GM13977 (cell line): ENCODE data around the gene KRTAP19-7.

ENCODE experiments used
- DNase-seq: peaks from one replicate; pipeline ENCODE4 v3.0.0; 2012; ENCODE audit warnings: low spot score
- CTCF ChIP-seq: IDR thresholded peaks from 2 replicates; pipeline ENCODE4 v1.5.1; 2012; ENCODE audit warnings: mild to moderate bottlenecking, control low read depth; ENCODE audit not compliant: insufficient read depth; ENCODE audit errors: extremely low read depth, missing control alignments
- in situ Hi-C: fragments of 300-500 bp; cut with MboI; formaldehyde crosslinking; loops from one replicate; pipeline ENCODE4 v1.12.0; 2022; ENCODE audit warnings: low sequenced_read_pairs, low pct_unique_long_range_greater_than_20kb, mixed read lengths, inconsistent platforms; ENCODE audit not compliant: unreplicated experiment

Gene KRTAP19-7

GRCh38 chr21:30561957-30562356 lies 843 bp upstream of the KRTAP19-7 start:
- in situ Hi-C loops: no loop called here
- TF ChIP-seq CTCF: no peak
- DNase-seq: no peak

DNA sequence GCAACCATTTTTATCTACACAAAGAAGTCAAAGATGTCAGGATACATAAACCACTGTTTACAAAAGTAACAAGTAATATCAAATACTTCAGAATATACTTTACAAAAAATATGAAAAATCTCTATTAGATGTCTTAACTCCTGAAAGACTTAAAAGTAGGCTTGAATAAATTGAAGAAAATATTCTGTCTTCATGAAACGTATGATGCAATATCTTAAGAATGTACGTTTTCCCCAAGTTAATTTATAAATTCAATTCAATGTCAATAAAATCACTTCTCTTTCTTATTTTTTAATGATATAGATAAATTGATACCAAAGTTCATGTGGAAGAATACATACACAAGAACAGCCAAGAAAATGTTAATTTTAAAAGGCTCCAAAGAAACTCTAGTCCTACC lies 6.0 kb downstream of the KRTAP19-7 start:
- no peak for TF ChIP-seq CTCF
- DNase-seq: no peak
- in situ Hi-C loops: no loop called here

GRCh38 chr21:30552782-30553181 lies 8.3 kb downstream of the KRTAP19-7 start:
- in situ Hi-C loops: no loop called here

GRCh38 chr21:30541764-30542163 lies 19.4 kb downstream of the KRTAP19-7 start, which contains the start of gene KRTAP19-6:
Gene KRTAP19-6 (minus strand): TSS chr21:30541864. CDS start chr21:30541833, 31 bp downstream.
- DNase-seq: no peak
- no peak for TF ChIP-seq CTCF
- in situ Hi-C loops: no loop called here

More at GRCh38 chr21:30552782-30553181, 8.3 kb downstream of the KRTAP19-7 start:
- no peak for TF ChIP-seq CTCF
- DNase-seq: no peak

- DNase-seq: no peak
- in situ Hi-C loops: no loop called here
These were observed 42.2 kb downstream of the KRTAP19-7 start for GRCh38 chr21:30518876-30519275.

GRCh38 chr21:30515681-30516080 lies 45.4 kb downstream of the KRTAP19-7 start:
- TF ChIP-seq CTCF: no peak
- in situ Hi-C loops: no loop called here
- no peak for DNase-seq

More at GRCh38 chr21:30518876-30519275, 42.2 kb downstream of the KRTAP19-7 start:
- no peak for TF ChIP-seq CTCF
